NK-92 (cell line): ENCODE results near the gene STAU1.
"Not testable (repeated sequence)": the region's sequence is repeated elsewhere in the genome, so short reads cannot be mapped to it uniquely, and the experiment has no call there.

Experiments
- DNase-seq: peaks from one replicate; lab custom pipeline; 2025; ENCODE audit not compliant: unreplicated experiment; lab: John Stamatoyannopoulos, UW

Gene STAU1

DNA sequence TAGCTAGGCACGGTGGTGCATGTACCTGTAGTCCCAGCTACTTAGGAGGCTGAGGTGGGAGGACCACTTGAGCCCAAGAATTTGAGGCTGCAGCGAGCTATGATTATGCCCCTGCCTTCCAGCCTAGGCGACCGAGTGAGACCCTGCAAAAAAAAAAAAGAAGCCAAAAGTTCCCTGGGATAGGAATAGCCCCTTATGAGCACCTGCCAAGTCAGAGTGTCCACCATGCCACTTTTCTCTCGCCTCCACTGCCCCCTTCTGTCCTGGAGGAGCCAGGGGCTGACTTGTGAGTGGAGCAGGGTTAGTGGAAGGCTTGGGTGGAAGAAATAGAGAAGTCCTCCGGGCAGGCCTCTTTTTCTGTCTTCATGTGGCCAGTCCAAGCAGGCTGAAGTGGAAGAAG, 18.9 kb upstream of the STAU1 start:
- DNase-seq, result no peak

DNA sequence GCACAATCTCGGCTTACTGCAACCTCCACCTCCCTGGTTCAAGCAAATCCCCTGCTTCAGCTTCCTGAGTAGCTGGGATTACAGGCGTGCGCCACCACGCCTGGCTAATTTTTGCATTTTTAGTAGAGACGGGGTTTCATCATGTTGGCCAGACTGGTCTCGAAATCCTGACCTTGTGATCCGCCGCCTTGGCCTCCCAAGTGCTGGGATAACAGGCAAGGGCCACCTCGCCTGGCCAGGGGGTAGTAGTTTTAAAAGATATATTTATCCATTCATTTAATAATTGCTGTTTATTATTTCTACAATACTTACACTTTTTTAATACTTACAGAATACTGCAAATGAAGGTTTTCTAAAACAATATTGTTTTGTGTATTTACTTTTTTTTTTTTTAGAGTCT, 15.6 kb upstream of the STAU1 start:
- no peak for DNase-seq

DNA sequence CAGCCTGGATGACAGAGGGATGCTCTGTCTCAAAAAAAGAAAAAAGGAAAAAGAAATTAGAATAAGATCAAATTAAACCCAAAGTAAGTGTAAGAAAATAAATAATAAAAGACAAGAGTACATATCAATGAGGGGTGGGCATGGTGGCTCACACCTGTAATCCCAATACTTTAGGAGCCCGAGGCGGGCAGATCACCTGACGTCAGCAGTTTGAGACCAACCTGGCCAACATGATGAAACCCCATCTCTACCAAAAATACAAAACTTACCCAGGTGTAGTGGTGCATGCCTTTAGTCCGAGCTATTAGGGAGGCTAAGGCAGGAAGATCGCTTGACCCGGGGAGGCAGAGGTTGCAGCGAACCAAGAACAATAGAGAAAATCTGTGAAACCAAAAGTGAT, 14.9 kb upstream of the STAU1 start:
- no peak for DNase-seq

DNA sequence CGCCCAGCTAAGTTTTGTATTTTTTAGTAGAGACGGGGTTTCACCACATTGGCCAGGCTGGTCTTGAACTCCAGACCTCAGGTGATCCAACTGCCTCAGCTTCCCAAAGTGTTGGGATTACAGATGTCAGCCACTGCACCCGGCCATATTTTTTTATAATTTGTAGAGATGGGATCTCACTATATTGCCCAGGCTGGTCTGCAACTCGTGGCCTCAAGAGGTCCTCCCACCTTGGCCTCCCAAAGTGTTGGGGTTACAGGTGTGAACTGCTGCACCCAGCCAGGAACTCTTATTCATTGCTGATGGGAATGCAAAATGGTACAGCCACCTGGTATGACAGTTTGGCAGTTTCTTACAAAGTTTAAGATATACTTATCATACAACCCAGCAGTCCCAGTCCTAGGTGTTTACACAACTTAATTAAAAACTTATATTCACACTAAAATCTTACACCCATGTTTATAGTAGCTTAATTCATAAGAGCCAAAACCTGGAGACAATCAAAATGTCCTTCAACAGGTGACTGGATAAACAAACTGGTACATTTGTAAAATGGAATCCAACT, 11.7 kb upstream of the STAU1 start:
- DNase-seq, result no peak

DNA sequence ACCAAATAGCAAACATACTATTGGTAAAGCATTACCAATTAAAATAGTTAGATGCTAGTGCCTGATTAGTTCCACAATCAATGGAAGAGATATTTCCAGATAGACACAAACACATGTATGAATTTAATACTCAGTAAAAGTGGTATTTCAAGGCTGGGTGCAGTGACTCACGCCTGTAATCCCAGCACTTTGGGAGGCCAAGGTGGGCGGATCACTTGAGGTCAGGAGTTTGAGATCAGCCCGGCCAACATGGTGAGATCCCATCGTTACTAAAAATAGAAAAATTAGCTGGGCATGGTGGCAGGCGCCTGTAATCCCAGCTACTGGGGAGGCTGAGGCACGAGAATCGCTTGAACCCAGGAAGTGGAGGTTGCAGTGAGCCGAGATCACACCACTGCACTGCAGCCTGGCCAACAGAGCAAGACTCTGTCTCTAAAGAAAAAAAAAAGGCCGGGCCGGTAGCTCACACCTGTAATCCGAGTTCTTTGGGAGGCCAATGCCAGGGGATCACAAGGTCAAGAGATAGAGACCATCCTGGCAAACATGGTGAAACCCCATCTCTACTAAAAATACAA, 4.9 kb upstream of the STAU1 start:
- not testable (repeated sequence) for DNase-seq

DNA sequence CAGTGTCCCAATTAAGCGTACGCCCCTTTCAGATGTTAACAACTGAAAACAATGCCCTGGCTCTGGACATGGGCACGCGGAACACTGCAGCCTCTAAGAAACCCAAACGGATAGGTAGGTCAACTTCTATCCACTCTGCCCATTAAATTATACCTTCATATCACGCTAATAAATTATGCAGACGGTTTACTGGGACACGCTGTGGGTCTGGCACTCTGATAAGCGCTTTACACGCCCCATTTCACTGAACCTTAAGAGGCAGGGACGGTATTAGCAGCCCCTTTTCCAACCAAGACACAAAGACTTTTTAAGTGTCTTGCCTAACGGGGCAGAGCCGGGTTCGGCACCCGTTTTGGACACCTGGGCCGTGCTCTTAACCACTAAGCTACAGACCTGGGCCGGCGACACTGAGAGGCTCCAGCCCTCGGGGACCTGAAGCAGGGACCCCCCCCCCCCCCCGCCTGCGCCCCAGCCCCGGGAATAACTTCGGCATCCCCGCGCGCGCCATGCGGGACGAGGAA, 744 bp downstream of the STAU1 start:
- DNase-seq, result no peak

DNA sequence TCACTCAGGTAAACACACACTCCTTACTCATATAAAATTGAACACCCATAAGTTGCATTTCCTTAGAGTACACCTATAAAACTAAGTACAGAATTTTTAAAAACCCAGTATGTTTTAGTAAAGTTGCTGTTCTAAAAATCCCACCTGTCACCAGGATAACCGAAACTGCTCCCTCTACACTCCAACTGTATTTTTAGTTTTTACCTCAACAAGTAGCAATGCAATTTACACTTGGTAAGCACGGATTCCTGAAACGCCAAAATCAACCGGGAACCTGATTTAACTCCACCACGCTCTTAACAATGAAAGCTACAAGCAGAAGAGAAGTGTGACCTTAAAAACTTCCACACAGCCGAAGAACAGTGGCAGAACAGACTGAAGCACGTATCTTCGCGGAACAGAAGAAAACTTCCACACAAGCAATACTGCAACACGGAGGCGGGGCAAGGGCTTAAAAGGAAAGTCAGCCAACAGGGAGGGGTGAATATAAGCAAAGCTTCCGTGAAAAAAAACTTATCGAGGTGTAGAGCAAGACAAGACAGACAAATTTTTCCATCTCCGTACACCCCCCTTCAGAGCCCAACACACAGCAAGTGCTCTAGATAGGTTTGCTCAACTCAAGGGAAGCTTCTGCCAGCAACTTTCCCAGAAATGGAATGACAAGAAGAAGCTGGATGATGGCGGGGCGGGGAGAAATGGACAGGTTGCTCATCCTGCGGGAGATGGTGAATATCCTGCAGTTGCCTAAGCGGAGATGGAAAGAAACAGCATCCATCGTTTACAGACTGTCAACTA, 1.4 kb downstream of the STAU1 start:
- DNase-seq, result no peak

DNA sequence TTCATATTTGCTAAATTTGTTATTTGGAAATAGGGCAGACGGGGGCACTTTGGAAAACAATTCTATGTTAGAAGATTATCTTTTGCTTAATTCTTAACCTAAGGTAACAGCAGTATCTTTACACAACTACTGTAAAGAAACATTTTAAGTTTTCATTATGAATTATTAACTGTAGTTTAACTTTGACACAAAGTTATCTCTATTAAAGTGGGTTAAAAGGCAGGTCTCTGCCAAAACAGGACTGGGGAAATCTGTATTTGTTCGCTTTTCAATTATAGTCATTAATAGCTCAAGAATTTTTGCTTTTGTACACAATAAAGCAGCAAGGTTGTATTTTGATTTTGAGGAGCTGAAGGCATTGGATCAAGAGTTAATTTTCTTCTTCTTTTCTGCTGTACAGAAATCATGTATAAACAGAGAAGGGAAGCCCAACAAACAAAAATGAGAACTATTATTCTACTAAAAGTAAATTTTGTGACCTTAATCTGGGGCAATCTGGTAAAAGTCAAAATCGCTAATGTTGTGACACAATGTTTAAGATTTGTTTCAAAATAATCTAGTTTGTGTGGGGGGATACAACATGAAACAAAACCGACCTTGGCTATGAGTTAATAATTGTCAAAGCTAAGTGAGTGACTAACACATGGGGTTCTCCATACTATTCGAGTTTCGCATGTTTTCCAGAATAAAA, 2.9 kb downstream of the STAU1 start:
- DNase-seq, result no peak

DNA sequence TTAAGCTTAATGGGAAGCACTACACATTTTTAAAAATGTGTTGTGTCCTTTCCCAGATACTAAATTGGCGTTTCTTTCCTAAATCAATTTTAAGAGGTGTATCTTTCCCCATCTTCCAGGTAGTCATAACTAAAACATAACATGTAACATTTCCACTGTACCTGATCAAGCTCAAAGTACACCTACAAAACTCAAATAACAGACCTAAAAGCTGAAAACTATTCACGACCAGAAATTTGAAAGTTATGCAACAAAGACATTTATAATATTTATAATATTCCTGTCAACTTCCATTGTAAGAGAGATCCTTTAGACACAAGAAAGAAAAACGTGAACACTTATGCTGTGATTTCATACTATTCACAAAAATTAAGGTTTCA, 3.5 kb downstream of the STAU1 start:
- no peak for DNase-seq

DNA sequence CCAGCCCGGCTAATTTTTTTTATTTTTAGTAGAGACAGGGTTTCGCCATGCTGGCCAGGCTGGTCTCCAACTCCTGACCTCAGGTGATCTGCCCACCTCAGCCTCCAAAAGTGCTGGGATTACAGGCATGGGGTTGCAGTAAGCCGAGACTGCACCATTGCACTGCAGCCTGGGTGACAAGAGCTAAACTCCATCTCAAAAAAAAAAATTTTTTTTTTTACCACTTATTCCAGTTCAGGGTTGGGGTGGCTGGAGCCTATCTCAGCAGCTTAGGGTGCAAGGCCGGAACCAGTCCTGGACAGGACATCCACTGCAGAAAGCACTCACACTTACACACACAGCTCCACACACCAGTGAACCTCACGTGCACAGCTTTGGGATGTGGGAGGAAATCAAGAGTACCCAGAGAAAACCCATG, 4.0 kb downstream of the STAU1 start:
- not testable (repeated sequence) for DNase-seq

DNA sequence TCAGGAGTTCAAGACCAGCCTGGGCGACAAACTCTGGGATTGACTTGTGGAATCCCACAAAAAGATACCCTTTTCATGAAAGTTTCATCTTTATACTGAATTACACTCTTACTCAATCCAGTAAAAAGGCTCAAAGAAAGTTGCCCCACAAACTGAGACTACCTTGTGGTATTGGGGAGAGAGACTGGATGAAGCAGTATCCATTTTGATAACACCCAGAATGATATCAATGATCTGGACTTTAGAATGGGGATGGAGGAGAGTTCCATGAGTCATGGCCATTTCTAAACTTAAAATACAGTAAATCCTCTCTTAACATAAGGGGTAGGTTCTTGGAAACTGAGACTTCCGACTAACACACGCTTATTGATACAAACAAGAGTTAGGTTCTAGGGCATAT, 4.7 kb downstream of the STAU1 start:
- DNase-seq, result no peak

DNA sequence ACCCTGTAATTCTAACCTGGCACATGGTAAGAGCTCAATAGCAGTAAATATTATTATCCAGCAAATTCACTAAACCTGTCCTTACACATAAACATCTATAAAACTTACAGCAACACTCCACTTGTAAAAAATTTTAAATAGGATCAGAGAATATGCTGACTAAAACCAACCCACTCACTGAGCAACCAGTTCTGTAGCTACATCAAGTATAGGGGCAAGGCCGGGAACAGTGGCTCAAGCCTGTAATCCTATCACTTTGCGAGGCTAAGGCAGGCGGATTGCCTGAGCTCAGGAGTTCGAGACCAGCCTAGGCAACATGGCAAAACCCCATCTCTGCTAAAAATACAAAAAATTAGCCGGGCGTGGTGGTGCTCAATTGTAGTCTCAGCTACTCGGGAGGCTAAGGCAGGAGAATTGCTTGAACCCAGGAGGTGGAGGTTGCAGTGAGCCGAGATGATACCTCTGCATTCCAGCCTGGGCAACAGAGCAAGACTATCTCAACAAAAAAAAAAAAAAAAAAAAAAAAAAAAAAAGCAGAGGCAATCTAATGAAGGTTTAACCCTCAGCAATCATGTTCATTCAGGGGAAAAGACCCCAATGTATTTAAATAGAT, 6.8 kb downstream of the STAU1 start:
- DNase-seq, result no peak

DNA sequence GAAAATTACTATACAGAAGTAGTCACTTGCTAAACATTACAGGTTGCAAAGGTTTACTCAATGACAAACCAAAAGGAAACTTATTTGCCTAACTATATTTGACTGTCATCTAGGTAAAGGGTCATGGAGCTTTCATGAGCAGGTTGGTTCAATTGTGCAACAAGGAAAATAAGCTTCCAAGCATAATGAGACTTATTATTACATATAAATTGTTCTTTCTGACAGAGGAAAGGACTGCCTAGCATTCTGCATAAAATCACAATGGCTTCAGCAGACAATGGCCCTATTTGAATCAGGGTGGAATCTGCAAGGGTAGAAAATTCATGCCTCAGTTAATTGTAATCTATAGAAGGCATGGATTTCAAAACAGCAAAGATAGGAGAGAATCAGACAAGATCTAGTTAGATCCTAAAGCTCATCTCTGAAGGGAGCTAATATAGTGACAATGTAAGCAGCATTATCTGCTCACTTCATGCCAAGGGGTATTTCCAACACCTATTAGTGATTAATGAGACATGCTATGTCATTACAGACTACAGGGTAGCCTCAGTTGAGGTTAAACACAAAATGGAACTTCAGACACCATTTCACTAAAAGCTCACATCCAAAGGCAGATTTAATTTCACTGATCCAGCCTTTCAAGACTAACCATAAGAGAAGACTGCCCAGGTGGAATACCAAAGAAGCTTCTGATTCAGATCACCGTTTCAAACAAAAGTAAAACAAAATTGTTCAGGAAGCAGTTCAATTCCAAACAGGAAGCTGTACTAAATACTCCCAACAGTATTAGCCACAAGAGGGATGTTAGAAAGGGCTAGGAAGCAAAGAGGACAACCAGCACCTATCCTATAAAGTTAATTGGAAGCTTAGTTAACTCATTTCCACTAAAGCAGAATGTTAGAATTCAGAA, 8.5 kb downstream of the STAU1 start:
- no peak for DNase-seq

DNA sequence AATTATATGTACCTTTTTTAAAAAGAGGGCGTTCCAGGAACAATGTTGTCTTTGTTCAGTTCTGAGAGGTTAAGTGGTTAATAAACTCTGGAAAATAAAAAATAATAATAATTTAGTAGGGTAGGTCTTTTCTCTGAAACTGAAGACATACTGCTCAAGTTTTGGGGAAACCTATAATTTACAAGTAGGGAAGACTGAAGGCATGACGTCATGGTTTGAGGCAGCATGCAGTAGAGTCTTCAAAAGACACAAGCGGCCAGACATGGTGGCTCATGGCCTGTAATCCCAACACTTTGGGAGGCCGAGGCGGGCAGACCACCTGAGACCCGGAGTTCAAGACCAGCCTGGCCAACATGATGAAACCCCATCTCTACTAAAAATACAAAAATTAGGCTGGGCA, 14.0 kb downstream of the STAU1 start:
- DNase-seq, result no peak

DNA sequence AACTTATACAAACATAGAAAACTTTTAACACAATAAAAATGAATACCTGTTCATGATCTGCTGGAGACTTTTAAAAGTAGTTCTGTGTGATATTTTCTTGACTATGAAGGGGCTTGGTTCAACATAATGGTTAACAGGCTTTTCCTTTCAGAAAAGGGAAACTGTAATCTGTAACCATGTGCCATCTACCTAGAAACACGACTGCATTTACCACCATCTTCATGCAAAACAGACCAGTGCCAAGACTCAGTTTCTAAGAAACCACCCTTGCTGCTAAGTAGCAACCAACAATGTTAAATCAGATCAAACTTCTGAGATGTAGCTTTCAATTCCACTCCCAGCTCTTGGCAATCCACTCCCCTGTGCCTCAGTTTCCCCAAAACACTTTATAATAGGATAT, 15.7 kb downstream of the STAU1 start:
- DNase-seq, result no peak

DNA sequence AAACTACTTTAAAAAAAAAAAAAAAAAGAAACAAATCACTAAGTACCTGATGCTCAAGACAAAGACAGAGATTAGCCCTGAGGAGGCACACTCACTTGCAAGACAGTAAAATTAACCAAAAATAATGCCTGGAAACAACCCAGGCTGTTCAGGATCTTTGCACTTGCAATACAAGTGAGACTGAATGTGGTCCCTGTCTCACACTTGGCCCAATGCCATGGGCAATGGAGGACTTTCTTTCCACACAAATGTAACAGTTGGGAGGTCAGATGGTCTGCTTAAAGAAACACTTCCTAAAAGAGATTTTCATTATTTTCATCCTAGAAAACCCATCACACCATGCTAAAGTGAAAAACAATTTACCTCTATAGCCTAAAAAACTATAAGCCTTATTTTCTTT, 16.2 kb downstream of the STAU1 start:
- no peak for DNase-seq

DNA sequence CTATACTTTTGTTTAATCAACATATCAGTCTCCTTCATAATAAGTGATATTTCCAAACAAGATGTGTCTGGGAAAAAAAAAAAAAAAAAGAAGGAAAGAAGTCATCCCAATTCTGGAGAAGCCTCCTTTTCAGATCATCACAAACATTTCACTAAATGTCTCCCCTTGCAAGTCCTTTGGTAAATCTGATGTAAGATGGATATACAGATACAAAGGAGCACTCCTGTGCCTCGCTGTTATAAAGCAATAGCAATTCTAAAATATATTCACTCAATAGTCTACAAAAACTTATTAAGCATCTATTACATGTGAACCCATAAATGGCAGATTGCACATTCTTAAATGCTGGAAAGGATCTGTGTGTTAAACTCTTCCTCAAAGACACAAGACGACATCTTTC, 17.4 kb downstream of the STAU1 start:
- no peak for DNase-seq

DNA sequence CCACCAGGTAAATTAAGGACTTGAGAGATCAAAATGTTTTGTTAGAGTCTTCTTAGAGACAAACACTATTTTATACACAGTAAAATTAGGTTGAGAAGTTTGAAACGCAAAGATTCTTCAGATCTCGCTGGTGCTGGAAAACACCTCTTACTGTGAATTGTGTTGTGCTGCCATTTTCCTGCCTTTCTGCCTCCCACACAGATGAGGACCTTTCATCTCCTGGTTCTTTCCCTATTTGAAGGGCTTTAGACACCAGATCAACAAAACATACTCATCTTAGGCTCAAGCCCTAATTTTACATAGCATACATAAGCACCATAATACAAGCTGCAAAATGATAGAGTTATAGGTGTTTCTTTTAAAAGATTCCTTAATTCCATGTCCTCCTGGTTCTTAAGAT, 18.6 kb downstream of the STAU1 start:
- no peak for DNase-seq

DNA sequence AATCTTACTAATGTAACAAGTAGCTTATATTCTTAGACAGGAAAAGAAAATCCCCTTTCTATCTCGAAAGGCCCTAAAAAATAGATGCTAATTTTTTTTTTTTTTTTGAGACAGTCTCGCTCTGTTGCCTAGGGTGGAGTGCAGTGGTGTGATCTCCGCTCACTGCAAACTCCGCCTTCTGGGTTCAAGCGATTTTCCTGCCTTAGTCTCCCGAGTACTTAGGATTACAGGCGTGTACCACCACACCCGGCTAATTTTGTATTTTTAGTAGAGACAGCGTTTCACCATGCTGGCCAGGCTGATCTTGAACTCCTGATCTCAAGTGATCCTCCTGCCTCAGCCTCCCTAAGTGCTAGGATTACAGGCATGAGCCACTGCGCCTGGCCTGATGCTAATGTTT, 19.3 kb downstream of the STAU1 start:
- not testable (repeated sequence) for DNase-seq

DNA sequence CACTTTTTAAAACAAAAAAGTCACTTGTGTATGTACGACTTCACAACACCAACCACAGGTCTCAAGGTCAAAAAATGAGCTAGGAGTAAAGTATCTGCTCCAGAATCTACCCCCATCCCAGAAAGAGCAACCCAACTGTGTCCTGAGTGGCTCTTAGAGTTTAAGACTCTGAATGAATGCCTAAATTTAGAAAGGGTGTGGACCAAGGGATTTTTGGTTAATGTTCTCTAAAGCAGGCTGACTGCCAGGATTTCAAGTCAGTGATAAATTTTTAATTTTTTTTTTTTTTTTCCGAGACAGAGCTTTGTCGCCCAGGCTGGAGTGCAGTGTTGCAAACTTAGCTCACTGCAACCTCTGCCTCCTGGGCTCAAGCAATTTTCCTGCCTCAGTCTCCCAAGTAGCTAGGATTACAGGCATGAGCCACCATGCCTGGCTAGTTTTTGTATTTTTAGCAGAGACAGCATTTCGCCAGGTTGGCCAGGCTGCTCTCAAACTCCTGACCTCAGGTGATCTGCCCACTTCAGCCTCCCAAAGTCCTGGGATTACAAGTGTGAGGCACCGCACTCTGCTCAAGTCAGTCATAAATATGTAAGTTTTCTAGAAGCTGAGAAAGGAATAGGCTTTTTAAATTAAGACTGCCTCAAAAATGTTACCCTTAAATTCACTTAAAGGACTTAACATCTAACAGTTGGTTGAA, 20.2 kb downstream of the STAU1 start:
- DNase-seq, result no peak
